ENCODE data around the gene CEP20. TPM values are rescaled to one million over a fixed set of nuclear protein-coding genes. Genes with fewer than 3 reads are reported as not detected.
"Not testable (repeated sequence)": the region's sequence is repeated elsewhere in the genome, so short reads cannot be mapped to it uniquely, and the experiment has no call there.

The CEP20 gene
- total RNA-seq, 4 donors from 2014 or later, result 13.5 to 33.0 (median 17.4) TPM

DNA sequence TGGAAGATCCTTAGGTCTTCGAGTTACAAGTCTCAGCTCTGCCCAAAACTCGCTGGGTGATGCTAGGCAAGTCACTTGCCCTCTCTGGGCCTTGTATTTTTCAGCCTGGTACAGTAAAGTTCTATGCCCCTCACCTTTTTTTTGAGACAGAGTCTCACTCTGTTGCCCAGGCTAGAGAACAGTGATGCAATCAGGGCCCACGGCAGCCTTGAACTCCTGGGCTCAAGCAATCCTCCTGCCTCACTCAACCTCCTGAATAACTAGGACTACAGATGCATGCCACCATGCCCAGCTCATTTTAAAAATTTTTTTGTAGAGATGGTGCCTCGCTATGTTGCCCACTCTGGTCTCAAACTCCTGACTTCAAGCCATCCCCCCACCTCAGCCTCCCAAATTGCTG is 35.4 kb downstream of the CEP20 start:
- H3K27ac ChIP-seq, result peak overlapping the region in 1 of 4 donors; percentile 89

DNA sequence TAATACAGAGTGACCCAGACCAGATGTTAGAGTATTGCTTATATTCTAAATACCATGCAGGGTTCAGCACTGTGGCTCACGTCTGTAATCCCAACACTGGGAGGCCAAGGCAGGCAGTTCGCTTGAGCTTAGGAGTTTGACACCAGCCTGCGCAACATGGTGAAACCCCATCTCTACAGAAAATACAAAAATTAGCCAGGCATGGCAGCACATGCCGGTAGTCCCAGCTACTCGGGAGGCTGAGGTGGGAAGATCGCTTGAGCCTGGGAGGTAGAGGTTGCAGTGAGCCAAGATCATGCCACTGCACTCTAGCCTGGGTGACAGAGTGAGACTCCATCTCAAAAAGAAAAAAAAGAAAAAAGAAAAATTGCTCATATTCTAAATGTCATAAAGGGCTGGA is 37.8 kb downstream of the CEP20 start:
- not testable (repeated sequence) for H3K9me3 ChIP-seq, H3K4me1 ChIP-seq, H3K27me3 ChIP-seq, H3K27ac ChIP-seq, H3K36me3 ChIP-seq
- peak in 1 of 3 donors; percentile 9 for DNase-seq
- peak overlapping the region in 1 of 4 donors; percentile 8 for H3K4me3 ChIP-seq

More for the DNA sequence above, 35.4 kb downstream of the CEP20 start:
- no peak for DNase-seq
- Histone ChIP-seq H3K4me3 (peak overlapping the region in 1 of 4 donors; percentile 41), H3K27me3 (no peaks in the 10 kb centered on the region), H3K9me3 (no peaks in the 10 kb centered on the region), H3K36me3 (no peaks in the 10 kb centered on the region), H3K4me1 (peaks cover 0 to 14% (median 5%) of the 10 kb centered on the region in 4 donors)
- TF ChIP-seq, protein P1, sequence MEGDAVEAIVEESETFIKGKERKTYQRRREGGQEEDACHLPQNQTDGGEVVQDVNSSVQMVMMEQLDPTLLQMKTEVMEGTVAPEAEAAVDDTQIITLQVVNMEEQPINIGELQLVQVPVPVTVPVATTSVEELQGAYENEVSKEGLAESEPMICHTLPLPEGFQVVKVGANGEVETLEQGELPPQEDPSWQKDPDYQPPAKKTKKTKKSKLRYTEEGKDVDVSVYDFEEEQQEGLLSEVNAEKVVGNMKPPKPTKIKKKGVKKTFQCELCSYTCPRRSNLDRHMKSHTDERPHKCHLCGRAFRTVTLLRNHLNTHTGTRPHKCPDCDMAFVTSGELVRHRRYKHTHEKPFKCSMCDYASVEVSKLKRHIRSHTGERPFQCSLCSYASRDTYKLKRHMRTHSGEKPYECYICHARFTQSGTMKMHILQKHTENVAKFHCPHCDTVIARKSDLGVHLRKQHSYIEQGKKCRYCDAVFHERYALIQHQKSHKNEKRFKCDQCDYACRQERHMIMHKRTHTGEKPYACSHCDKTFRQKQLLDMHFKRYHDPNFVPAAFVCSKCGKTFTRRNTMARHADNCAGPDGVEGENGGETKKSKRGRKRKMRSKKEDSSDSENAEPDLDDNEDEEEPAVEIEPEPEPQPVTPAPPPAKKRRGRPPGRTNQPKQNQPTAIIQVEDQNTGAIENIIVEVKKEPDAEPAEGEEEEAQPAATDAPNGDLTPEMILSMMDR (IDR thresholded peaks at IDR 0.05), result no peak

DNA sequence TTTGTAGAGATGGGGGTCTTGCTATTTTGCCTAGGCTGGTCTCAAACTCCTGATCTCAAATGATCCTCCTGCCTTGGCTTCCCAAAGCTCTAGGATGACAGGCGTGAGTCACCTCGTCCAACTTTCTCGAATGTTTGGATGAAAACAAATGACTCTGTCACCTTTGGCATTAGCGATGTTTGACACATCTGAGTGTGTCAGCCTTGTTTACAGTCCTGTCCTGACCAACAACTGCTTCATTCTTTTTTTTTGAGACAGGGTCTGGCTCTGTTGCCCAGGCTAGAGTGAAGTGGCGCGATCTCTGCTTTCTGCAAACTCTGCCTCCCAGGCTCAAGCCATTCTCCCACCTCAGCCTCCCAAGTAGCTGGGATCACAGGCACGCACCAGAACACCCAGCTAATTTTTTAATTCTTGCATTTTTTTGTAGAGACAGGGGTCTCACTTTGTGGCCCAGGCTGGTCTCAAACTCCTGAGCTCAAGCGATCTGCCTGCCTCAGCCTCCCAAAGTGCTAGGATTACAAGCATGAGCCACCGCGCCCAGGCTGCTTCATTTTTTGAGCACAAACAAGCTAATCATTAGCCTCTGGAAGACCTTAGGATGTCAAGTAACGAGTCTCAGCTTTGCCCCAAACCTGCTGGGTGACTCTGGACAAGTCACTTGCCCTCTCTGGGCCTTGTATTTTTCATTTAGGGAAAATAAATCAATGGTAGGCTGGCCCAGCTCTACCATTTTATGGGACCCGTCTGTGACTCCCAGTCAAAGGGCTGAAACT is 39.0 kb downstream of the CEP20 start:
- no peaks in the 10 kb centered on the region for H3K4me1 ChIP-seq
- no peak overlapping the region for H3K4me3 ChIP-seq
- TF ChIP-seq POLR2A (IDR thresholded peaks at IDR 0.05), result no peak
- TF ChIP-seq, protein P1 (IDR thresholded peaks at IDR 0.05), result no peak
- no peak for DNase-seq
- H3K27ac ChIP-seq, result peak overlapping the region in 1 of 4 donors; percentile 38
- no peaks in the 10 kb centered on the region for H3K36me3 ChIP-seq
- no peaks in the 10 kb centered on the region for H3K27me3 ChIP-seq
- no peaks in the 10 kb centered on the region for H3K9me3 ChIP-seq

DNA sequence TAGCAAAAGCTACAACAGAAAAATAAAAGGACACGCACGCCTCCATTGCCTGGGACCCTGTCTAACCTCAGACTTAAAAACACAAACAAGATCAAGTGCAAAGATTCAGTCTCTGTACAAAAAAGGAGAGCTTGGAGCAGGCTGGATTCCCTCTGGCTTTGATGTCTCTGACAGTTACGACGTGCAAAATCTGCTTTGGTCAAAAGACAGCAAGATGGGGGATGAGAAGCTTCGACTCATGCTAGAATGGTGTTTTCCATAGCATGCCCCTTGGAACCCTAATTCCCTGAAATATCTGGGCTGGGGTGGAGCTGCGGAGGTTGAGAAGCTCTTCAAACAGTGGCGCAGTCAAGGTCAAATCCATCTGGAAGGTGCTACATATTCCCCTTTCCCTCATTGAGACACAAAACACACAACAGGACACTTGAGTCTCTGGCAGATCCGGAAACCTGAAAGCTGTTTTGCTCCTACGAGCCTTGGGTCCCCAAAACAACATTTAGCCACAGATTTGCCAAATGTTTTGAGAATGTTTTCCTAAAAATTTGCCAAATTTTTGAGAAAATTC is 40.7 kb downstream of the CEP20 start:
- TF ChIP-seq, protein P1 (IDR thresholded peaks at IDR 0.05), result no peak
- no peak for TF ChIP-seq POLR2A (IDR thresholded peaks at IDR 0.05)
- no peaks in the 10 kb centered on the region for H3K27me3 ChIP-seq
- no peak overlapping the region for H3K4me3 ChIP-seq
- H3K27ac ChIP-seq, result peak overlapping the region in 1 of 4 donors; percentile 58
- H3K4me1 ChIP-seq, result no peaks in the 10 kb centered on the region
- H3K9me3 ChIP-seq, result no peaks in the 10 kb centered on the region
- H3K36me3 ChIP-seq, result no peaks in the 10 kb centered on the region
- no peak for DNase-seq

DNA sequence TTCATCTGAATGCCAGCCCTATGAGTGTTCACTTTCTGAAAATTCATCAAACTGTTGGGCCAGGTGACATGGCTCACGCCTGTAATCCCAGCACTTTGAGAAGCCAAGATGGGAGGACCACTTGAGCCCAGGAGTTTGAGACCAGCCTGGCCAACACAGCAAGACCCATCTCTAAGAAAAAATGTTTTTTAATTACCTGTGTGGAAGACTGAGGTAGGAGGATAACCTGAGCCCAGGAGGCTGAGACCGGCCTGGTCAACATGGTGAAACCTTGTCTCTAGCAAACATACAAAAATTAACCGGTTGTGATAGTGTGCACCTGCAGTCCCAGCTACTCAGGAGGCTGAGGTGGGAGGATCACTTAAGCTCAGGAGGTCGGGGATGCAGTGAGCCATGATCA is 41.9 kb downstream of the CEP20 start:
- TF ChIP-seq POLR2A (IDR thresholded peaks at IDR 0.05), result no peak
- TF ChIP-seq, protein P1 (IDR thresholded peaks at IDR 0.05), result no peak
- Histone ChIP-seq H3K9me3 (no peaks in the 10 kb centered on the region), H3K4me3 (no peak overlapping the region), H3K27ac (peak overlapping the region in 1 of 4 donors; percentile 58), H3K4me1 (no peaks in the 10 kb centered on the region), H3K27me3 (no peaks in the 10 kb centered on the region), H3K36me3 (no peaks in the 10 kb centered on the region)
- no peak for DNase-seq

DNA sequence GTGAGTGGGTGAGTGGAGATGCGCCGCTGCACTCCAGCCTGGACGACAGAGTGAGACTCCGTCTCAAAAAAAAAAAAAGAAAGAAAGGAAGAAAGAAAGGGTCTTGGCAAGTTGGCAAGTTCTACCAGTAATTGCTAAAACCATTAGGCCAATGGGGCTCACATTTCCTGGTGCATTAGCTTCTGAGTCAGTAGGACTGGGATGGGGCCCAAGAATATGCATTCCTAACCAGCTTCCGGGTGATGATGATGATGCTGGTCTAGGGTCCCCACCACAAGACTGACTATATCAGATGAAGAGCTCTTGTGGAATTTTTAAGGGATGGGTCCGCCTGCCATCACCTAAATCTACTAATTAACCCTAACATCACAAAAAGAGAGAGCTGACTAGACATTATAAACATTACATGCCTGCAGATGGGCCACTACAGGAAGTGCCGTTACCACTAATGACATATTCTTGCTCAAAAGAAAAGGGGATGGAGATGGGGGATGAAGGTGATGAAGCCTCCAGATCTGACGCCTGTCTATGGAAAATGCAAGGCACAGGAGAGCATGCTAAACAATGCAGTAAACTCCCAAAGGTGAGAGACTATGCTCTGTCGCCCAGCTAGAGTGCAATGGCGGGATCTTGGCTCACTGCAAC is 44.6 kb downstream of the CEP20 start:
- H3K36me3 ChIP-seq, result no peaks in the 10 kb centered on the region
- TF ChIP-seq, protein P1 (IDR thresholded peaks at IDR 0.05), result no peak
- no peak for TF ChIP-seq POLR2A (IDR thresholded peaks at IDR 0.05)
- H3K4me3 ChIP-seq, result no peak overlapping the region
- H3K27me3 ChIP-seq, result no peaks in the 10 kb centered on the region
- no peak for DNase-seq
- H3K27ac ChIP-seq, result peak overlapping the region in 1 of 4 donors; percentile 58
- no peaks in the 10 kb centered on the region for H3K4me1 ChIP-seq
- H3K9me3 ChIP-seq, result no peaks in the 10 kb centered on the region

DNA sequence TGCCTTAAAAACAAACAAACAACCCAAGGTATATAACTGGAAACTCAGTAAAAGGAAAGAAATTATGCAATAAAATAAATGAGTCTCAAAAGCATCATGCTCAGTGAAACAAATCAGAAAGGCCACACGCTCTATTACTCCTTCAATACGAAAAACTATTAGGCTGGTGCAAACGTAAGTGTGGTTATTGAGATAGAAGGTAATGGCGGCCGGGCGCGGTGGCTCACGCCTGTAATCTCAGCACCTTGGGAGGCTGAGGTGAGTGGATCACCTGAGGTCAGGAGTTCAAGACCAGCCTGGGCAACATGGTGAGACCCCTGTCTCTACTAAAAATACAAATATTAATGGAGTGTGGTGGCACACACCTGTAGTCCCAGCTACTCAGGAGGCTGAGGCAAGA is 49.2 kb downstream of the CEP20 start:
- not testable (repeated sequence) for H3K36me3 ChIP-seq, H3K4me1 ChIP-seq, H3K4me3 ChIP-seq, H3K9me3 ChIP-seq, H3K27me3 ChIP-seq, DNase-seq
- H3K27ac ChIP-seq, result peak overlapping the region in 1 of 4 donors; percentile 68
